Measurements from ENCODE around the gene CFAP298. TPM values are rescaled to one million over a fixed set of nuclear protein-coding genes. Genes with fewer than 3 reads are reported as not detected.
A peak's percentile ranks its signal among the peaks of the same experiment; 100 is the strongest.

The CFAP298 gene
- total and polyA plus RNA-seq, 5 donors from 2014 or later = 21.8 to 62.1 (median 54.5) TPM

GRCh38 chr21:32608851-32609250 lies 3.3 kb downstream of the CFAP298 start:
- Mint-ChIP-seq H3K36me3 (peaks cover 36% of the 10 kb centered on the region), H3K27me3 (peaks cover 4% of the 10 kb centered on the region), H3K4me1 (peaks cover 10 to 37% (median 25%) of the 10 kb centered on the region in 4 donors), H3K9me3 (no peaks in the 10 kb centered on the region), H3K27ac (no peak overlapping the region), H3K4me3 (peak overlapping the region in 3 of 4 donors; percentile 22 to 70 (median 64))
- Histone ChIP-seq H3K27me3 (ENCODE audit: control insufficient read depth, insufficient read depth, low read length) (no peaks in the 10 kb centered on the region), H3K27ac (ENCODE audit: insufficient read depth, low read length, poor library complexity, severe bottlenecking) (no peak overlapping the region), H3K4me1 (ENCODE audit: control insufficient read depth, insufficient read depth, low read length, poor library complexity, severe bottlenecking) (peaks cover 29% of the 10 kb centered on the region), H3K9me3 (ENCODE audit: control insufficient read depth in 2 of 2, low read length in 2 of 2) (no peaks in the 10 kb centered on the region), H3K4me3 (ENCODE audit: low read depth, low read length) (no peak overlapping the region), H3K36me3 (ENCODE audit: control insufficient read depth, insufficient read depth, low read length) (peaks cover 49% of the 10 kb centered on the region)
- DNase-seq (no peak), ATAC-seq (ENCODE audit: low read depth in 2 of 2) (no peak)

- Mint-ChIP-seq H3K36me3 (peaks cover 56% of the 10 kb centered on the region), H3K4me1 (peaks cover 12 to 20% (median 19%) of the 10 kb centered on the region in 4 donors)
Measured at GRCh38 chr21:32605469-32605868, 6.7 kb downstream of the CFAP298 start.

GRCh38 chr21:32604464-32604863 lies 7.7 kb downstream of the CFAP298 start:
- H3K9me3 Mint-ChIP-seq = no peaks in the 10 kb centered on the region

More at GRCh38 chr21:32605469-32605868, 6.7 kb downstream of the CFAP298 start:
- Mint-ChIP-seq H3K27me3 (no peaks in the 10 kb centered on the region), H3K9me3 (no peaks in the 10 kb centered on the region), H3K4me3 (peak overlapping the region in 1 of 4 donors; percentile 72), H3K27ac (no peak overlapping the region)
- no peak for ATAC-seq (ENCODE audit: low read depth in 2 of 2)
- Histone ChIP-seq H3K36me3 (ENCODE audit: control insufficient read depth, insufficient read depth, low read length) (peaks cover 70% of the 10 kb centered on the region), H3K4me1 (ENCODE audit: control insufficient read depth, insufficient read depth, low read length, poor library complexity, severe bottlenecking) (peaks cover 5% of the 10 kb centered on the region), H3K4me3 (ENCODE audit: low read depth, low read length) (no peak overlapping the region), H3K27me3 (ENCODE audit: control insufficient read depth, insufficient read depth, low read length) (no peaks in the 10 kb centered on the region), H3K9me3 (ENCODE audit: control insufficient read depth in 2 of 2, low read length in 2 of 2) (no peaks in the 10 kb centered on the region), H3K27ac (ENCODE audit: insufficient read depth, low read length, poor library complexity, severe bottlenecking) (no peak overlapping the region)
- DNase-seq = no peak

GRCh38 chr21:32603131-32603530 lies 9.0 kb downstream of the CFAP298 start:
- Histone ChIP-seq H3K4me1 (ENCODE audit: control insufficient read depth, insufficient read depth, low read length, poor library complexity, severe bottlenecking) (no peaks in the 10 kb centered on the region), H3K4me3 (ENCODE audit: low read depth, low read length) (no peak overlapping the region), H3K27me3 (ENCODE audit: control insufficient read depth, insufficient read depth, low read length) (no peaks in the 10 kb centered on the region), H3K9me3 (ENCODE audit: control insufficient read depth in 2 of 2, low read length in 2 of 2) (no peaks in the 10 kb centered on the region), H3K36me3 (ENCODE audit: control insufficient read depth, insufficient read depth, low read length) (peaks cover 72% of the 10 kb centered on the region), H3K27ac (ENCODE audit: insufficient read depth, low read length, poor library complexity, severe bottlenecking) (no peak overlapping the region)
- Mint-ChIP-seq H3K27ac (no peak overlapping the region), H3K36me3 (peaks cover 46% of the 10 kb centered on the region), H3K4me1 (peaks cover 5 to 16% (median 5%) of the 10 kb centered on the region in 4 donors), H3K27me3 (no peaks in the 10 kb centered on the region), H3K4me3 (no peak overlapping the region), H3K9me3 (no peaks in the 10 kb centered on the region)
- ATAC-seq (ENCODE audit: low read depth in 2 of 2) (no peak), DNase-seq (no peak)

More at GRCh38 chr21:32604464-32604863, 7.7 kb downstream of the CFAP298 start:
- H3K4me1 Mint-ChIP-seq = peaks cover 10 to 16% (median 11%) of the 10 kb centered on the region in 4 donors
- Histone ChIP-seq H3K27me3 (ENCODE audit: control insufficient read depth, insufficient read depth, low read length) (no peaks in the 10 kb centered on the region), H3K9me3 (ENCODE audit: control insufficient read depth in 2 of 2, low read length in 2 of 2) (no peaks in the 10 kb centered on the region), H3K36me3 (ENCODE audit: control insufficient read depth, insufficient read depth, low read length) (peaks cover 75% of the 10 kb centered on the region), H3K27ac (ENCODE audit: insufficient read depth, low read length, poor library complexity, severe bottlenecking) (no peak overlapping the region), H3K4me3 (ENCODE audit: low read depth, low read length) (no peak overlapping the region), H3K4me1 (ENCODE audit: control insufficient read depth, insufficient read depth, low read length, poor library complexity, severe bottlenecking) (no peaks in the 10 kb centered on the region)
- H3K27me3 Mint-ChIP-seq = no peaks in the 10 kb centered on the region
- H3K4me3 Mint-ChIP-seq = no peak overlapping the region
- peaks cover 53% of the 10 kb centered on the region for H3K36me3 Mint-ChIP-seq
- no peak overlapping the region for H3K27ac Mint-ChIP-seq
- ATAC-seq (ENCODE audit: low read depth in 2 of 2) = no peak
- no peak for DNase-seq

GRCh38 chr21:32602099-32602498 lies 10.1 kb downstream of the CFAP298 start:
- DNase-seq = no peak
- Mint-ChIP-seq H3K4me1 (peaks cover 2 to 16% (median 4%) of the 10 kb centered on the region in 4 donors), H3K4me3 (no peak overlapping the region), H3K36me3 (peaks cover 43% of the 10 kb centered on the region), H3K27me3 (no peaks in the 10 kb centered on the region), H3K9me3 (no peaks in the 10 kb centered on the region), H3K27ac (no peak overlapping the region)
- Histone ChIP-seq H3K4me3 (ENCODE audit: low read depth, low read length) (no peak overlapping the region), H3K4me1 (ENCODE audit: control insufficient read depth, insufficient read depth, low read length, poor library complexity, severe bottlenecking) (no peaks in the 10 kb centered on the region), H3K27ac (ENCODE audit: insufficient read depth, low read length, poor library complexity, severe bottlenecking) (no peak overlapping the region), H3K9me3 (ENCODE audit: control insufficient read depth in 2 of 2, low read length in 2 of 2) (no peaks in the 10 kb centered on the region), H3K36me3 (ENCODE audit: control insufficient read depth, insufficient read depth, low read length) (peaks cover 66% of the 10 kb centered on the region), H3K27me3 (ENCODE audit: control insufficient read depth, insufficient read depth, low read length) (no peaks in the 10 kb centered on the region)
- no peak for ATAC-seq (ENCODE audit: low read depth in 2 of 2)

GRCh38 chr21:32599526-32599925 lies 12.7 kb downstream of the CFAP298 start:
- no peak overlapping the region for H3K27ac ChIP-seq (ENCODE audit: insufficient read depth, low read length, poor library complexity, severe bottlenecking)
- Mint-ChIP-seq H3K36me3 (peaks cover 32% of the 10 kb centered on the region), H3K4me3 (no peak overlapping the region), H3K4me1 (peaks cover 2 to 5% (median 4%) of the 10 kb centered on the region in 4 donors), H3K27ac (no peak overlapping the region), H3K27me3 (no peaks in the 10 kb centered on the region), H3K9me3 (no peaks in the 10 kb centered on the region)
- no peaks in the 10 kb centered on the region for H3K4me1 ChIP-seq (ENCODE audit: control insufficient read depth, insufficient read depth, low read length, poor library complexity, severe bottlenecking)
- H3K27me3 ChIP-seq (ENCODE audit: control insufficient read depth, insufficient read depth, low read length) = no peaks in the 10 kb centered on the region
- ATAC-seq (ENCODE audit: low read depth in 2 of 2) = no peak
- no peak for DNase-seq
- peaks cover 41% of the 10 kb centered on the region for H3K36me3 ChIP-seq (ENCODE audit: control insufficient read depth, insufficient read depth, low read length)
- H3K9me3 ChIP-seq (ENCODE audit: control insufficient read depth in 2 of 2, low read length in 2 of 2) = no peaks in the 10 kb centered on the region
- no peak overlapping the region for H3K4me3 ChIP-seq (ENCODE audit: low read depth, low read length)

GRCh38 chr21:32599091-32599490 lies 13.1 kb downstream of the CFAP298 start:
- H3K9me3 Mint-ChIP-seq = no peaks in the 10 kb centered on the region
- no peaks in the 10 kb centered on the region for H3K4me1 ChIP-seq (ENCODE audit: control insufficient read depth, insufficient read depth, low read length, poor library complexity, severe bottlenecking)
- no peak overlapping the region for H3K4me3 Mint-ChIP-seq
- no peak for ATAC-seq (ENCODE audit: low read depth in 2 of 2)
- H3K27ac Mint-ChIP-seq = no peak overlapping the region
- H3K9me3 ChIP-seq (ENCODE audit: control insufficient read depth in 2 of 2, low read length in 2 of 2) = no peaks in the 10 kb centered on the region
- H3K27me3 Mint-ChIP-seq = no peaks in the 10 kb centered on the region
- no peak for DNase-seq
- peaks cover 27% of the 10 kb centered on the region for H3K36me3 Mint-ChIP-seq
- H3K36me3 ChIP-seq (ENCODE audit: control insufficient read depth, insufficient read depth, low read length) = peaks cover 37% of the 10 kb centered on the region
- no peak overlapping the region for H3K4me3 ChIP-seq (ENCODE audit: low read depth, low read length)
- no peak overlapping the region for H3K27ac ChIP-seq (ENCODE audit: insufficient read depth, low read length, poor library complexity, severe bottlenecking)
- no peaks in the 10 kb centered on the region for H3K27me3 ChIP-seq (ENCODE audit: control insufficient read depth, insufficient read depth, low read length)
- H3K4me1 Mint-ChIP-seq = peaks cover 2 to 5% (median 4%) of the 10 kb centered on the region in 4 donors

- Histone ChIP-seq H3K4me1 (ENCODE audit: control insufficient read depth, insufficient read depth, low read length, poor library complexity, severe bottlenecking) (no peaks in the 10 kb centered on the region), H3K4me3 (ENCODE audit: low read depth, low read length) (no peak overlapping the region), H3K9me3 (ENCODE audit: control insufficient read depth in 2 of 2, low read length in 2 of 2) (no peaks in the 10 kb centered on the region), H3K36me3 (ENCODE audit: control insufficient read depth, insufficient read depth, low read length) (peaks cover 18% of the 10 kb centered on the region), H3K27me3 (ENCODE audit: control insufficient read depth, insufficient read depth, low read length) (no peaks in the 10 kb centered on the region), H3K27ac (ENCODE audit: insufficient read depth, low read length, poor library complexity, severe bottlenecking) (no peak overlapping the region)
- H3K4me3 Mint-ChIP-seq = no peak overlapping the region
- no peaks in the 10 kb centered on the region for H3K9me3 Mint-ChIP-seq
- DNase-seq (no peak), ATAC-seq (ENCODE audit: low read depth in 2 of 2) (no peak)
- peak overlapping the region in 1 of 3 donors; percentile 78 for H3K27ac Mint-ChIP-seq
- peaks cover 0 to 5% (median 3%) of the 10 kb centered on the region in 4 donors for H3K4me1 Mint-ChIP-seq
- H3K36me3 Mint-ChIP-seq = peaks cover 12% of the 10 kb centered on the region
- H3K27me3 Mint-ChIP-seq = no peaks in the 10 kb centered on the region
Measured at GRCh38 chr21:32597205-32597604, 15.0 kb downstream of the CFAP298 start.
